NB4 (cell line): ENCODE data around the gene GAS2L3.

Source experiments
- CTCF ChIP-seq: IDR thresholded peaks from one replicate; pipeline ENCODE4 v1.5.1; 2012; ENCODE audit warnings: low read depth, low read length
- POLR2A ChIP-seq: IDR thresholded peaks from 2 replicates; pipeline ENCODE4 v1.6.1; 2011; ENCODE audit warnings: mild to moderate bottlenecking; ENCODE audit not compliant: insufficient read length; ENCODE audit errors: extremely low read depth

- TF ChIP-seq CTCF (no peak), POLR2A (no peak)
These were observed 28.4 kb upstream of the GAS2L3 start for GRCh38 chr12:100545092-100545491.
